HG02588 (cell line): ENCODE data around the gene NANOGP8.

ENCODE experiments used
- ATAC-seq: cut with Tn5 transposase; IDR thresholded peaks from one replicate; pipeline ENCODE4 v1.9.1; 2021; ENCODE audit warnings: mild to moderate bottlenecking, moderate library complexity; ENCODE audit not compliant: unreplicated experiment

NANOGP8 gene

DNA sequence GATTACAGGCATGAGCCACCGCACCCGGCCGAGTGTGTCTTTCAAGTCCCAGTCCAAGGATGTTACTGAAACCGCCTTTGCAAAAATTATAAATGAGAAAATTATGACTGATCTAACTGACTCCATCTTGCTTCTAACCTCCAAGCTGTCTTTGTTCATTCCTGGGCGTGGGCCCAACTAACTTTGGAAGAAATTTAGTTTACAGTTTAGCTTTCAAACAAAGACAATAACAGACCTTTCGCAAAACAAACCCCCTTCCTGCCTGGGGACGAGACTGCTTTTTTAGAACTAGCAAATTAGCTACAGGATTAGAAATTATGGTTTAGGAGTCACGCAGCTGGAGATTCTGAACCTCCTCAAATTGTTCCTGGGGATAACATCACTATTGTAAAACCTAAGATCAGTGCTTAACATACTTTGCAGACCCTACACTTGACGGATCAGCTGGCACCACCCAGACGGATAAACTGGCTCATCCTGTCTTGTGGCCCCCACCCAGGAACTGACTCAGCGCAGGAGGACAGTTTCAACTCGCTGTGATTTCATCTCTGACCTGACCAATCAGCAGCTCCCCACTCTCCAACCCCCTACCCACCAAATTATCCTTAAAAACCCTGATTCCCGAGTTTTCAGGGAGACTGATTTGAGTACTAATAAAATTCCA, 23.8 kb downstream of the NANOGP8 start:
- ATAC-seq = no peak

DNA sequence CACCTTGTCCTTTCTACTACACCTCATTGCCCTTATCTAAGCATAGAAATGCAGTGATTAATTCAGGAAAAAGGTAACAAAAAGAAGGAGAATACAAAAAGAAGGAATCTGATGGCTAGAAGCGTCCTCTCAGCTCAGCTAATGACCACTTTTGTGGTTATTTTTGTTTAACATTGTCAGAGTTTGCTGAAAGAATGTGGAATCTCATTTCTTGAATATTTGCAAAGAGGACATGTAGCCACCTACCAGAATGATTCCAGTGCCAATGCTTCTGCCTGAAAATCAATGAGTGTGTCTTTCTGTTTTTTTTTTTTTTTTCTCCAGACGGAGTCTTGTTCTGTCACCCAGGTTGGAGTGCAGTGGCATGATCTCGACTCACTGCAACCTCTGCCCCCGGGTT, 24.5 kb downstream of the NANOGP8 start:
- ATAC-seq = no peak

DNA sequence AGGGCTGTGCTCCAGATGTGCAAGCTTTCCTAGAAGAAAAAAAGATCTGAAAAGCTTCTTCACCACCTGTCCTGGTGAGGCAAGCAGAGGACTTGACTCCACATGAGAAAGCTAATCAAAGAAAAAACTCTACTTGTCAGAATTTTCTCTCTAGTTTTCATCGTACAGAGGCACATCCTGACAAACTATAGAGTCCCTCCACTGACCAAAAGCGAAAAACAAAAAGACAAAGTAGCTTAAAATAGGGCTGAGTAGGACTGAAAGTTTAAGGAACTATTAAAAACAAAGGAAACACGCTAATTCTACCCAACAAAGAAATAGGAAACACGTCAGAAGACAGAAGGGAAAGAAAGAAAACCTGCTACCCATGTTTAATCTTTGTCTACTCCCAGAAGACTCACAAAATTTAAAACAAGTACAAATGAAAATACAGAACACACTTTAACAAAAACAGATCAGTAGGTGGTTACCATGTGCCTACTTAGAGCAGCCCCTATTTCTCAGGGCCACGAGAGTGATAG, 26.5 kb downstream of the NANOGP8 start:
- ATAC-seq = no peak

DNA sequence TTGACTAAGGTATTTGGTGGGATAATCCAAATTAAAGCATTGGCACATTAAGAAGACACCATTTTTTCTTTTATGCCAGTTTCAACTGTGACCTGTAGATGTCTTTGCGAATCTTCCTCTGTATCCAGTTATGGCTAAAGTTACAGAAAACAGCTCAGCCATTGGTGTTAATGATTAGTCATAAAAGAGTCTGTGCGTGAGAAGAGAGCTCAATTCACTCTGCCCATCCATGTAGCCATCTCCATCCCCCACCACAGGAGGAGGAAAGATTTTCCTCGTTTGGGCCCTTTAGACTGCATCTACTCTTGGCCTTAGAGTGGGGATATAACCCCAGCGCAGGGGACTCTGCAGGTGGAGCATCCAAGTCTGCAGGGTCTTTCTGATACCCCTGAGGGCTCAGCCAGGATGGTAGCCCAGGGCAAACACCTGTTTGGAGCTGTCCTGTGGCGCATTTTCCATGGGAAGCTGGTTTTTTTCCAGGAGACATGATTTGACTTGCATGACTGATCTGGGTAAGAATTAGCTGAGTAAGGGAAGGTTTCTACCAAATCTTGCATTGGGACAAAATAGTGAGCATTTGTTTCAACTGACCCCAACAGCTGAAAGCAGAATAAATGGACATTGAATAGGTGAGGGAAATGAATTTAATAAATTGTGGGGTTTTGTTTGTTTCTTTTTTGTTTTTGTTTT, 29.5 kb downstream of the NANOGP8 start:
- ATAC-seq = no peak

DNA sequence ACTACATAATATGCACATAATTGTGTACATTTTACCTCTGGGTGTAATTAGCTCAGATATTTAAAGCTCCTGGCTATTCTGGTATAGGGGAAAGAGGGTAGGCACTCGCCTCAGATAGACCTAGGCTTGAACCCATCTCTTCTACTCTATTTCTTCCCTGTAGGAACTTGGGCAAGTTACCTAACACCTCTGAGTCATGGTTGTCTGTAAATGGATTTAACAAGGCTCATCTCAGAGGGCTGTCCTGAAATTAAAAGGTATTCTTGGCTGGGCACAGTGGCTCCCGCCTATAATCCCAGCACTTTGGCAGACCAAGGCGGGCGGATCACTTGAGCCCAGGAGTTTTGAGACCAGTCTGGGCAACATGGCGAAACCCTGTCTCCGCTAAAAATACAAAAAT, 30.7 kb downstream of the NANOGP8 start:
- no peak for ATAC-seq

DNA sequence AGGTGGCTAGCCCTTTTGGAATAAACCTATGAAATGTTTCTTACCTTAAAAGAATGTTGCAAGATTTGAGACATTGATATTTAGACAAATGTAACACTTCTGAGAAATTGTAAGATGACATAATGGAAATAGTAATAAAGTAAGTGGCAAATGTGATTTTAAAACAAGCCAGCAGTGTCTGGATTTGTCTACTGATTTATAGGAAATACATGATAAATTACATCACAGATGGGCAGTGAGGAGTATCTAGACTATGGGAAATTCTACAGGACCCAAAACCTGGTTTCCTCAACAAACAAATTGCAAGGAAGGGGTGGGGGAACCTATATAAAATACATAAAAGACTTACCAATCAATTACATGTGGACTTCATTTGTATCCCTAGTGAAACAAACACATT, 37.1 kb downstream of the NANOGP8 start:
- ATAC-seq = no peak

DNA sequence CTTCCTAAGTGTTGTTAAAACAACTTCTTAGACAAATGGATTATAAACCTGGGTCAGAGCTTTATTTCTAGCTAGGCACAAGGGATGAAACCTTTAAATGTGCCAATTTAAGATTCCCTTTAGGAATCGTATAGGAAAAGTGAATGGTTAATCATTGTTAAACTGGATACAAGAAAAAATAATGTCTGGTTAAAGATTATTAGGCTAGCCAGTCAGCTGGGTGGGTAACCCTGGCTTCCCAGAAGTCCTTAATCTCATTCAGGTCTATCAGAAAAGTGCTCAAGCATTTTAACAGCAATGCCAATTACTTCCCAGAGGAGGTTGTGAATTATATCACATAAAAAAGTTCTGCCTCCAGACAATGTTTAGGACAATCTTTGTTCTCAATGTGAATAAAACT, 37.6 kb downstream of the NANOGP8 start:
- ATAC-seq = no peak

DNA sequence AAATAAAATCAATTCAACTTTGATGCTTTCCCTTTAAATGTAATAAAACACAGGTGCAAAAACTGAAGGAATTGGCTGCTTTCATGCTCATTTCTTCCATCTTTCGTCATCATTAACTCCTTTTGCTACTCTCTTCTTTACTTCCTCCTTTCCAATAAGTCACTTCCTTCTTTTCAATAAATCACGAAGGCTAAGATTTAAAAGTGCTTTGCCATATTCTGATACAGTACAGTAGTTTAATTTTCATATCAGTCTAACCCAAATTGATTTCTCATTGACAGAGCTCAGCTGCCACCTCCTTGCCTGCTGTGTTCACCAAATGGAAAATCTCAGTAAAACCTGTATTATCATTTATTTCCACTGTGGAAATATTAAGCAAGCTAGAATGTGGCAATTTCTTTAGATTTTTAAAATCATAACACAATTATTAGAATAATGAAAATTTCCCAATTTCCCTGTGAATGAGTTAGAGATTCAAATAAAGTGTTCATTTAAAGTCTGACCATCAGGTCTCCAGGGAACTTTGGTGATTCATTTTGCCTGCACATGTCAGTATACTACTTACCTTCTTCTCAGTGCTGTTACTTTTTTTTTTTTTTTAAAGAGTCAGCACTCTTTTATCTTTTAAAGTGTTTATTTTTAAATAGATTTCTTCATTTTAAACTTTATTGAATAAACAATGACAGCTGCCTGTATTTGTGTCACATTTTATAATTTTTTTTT, 41.6 kb downstream of the NANOGP8 start:
- ATAC-seq = no peak

DNA sequence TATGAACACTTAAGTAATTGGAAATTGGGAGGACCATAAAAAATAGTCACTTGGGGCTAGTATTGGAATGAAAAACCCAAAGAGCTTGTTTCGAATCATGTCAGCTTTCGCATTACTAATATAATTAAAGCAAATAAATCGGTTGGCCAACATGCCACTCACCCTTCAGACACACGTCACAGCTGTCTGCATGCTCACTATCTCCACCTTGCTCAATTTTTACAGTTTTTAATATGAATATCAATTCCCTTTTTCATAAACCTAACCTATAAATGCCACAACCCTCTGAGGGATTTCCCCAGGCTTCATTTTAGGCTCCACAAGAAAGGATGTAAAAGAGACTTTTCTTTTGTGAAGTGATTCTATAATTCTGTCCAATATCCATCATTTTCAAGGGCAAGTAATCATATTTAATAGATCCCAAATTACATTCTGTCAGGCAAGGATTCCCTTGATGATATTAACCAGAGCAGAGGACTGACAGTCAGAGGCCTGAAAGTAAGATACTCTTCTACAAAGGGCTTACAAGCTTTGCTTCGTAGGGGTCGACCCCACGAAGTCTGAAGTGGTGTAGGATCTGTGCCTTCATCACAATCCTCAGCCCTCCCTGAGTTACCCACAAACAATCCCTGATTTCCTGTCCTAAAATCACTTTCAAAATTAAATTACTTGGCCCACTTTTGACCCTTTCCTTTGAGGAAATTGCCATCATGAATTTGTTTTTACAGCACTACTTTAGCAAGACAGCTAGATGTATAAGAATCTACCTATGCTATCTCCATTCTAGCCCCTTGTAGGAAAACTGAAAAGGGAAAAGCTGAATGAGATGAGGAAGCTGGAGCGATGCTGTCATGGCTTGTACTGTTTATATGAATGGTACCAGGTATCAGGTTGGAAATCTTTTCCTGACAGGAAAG, 44.5 kb downstream of the NANOGP8 start:
- no peak for ATAC-seq

DNA sequence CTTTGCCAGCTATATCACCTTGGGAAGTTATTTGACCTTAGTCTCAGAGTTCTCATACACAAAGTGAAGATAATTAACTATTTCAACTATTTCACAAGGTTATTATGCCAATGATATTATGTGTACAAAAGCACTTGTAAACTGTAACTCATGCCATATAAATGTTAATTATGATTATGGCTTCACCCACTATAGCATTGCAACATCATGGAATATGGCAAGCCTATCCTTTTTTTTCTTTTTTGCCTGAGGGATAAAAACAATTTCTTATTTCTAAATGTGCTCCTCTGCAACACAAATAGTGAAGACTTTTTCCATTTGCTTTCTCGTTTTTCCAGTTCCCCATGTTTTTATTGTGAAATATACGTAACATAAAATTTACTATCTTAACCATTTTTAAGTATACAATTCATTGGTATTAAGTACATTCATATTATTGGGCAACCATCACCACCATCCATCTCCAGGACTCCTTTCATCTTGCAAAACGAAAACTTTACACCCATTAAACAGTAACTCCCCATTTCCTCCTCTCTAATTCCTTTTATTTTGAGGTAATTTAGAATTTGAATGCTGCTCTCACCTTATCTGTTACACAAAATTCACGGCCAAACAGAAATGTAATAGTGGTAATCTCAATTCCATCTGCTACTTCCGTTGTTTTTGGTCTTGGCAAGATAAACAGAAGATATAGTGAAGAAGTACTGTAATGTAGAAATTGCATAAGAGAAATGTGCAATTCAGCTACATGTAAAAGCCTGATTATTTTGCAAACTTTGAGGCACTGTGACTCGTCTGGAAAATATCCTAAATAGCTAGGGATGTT, 46.3 kb downstream of the NANOGP8 start:
- ATAC-seq = no peak
